NCI-H2107 (cell line): ENCODE data around the gene CAPZB.

Experiments used
- DNase-seq: peaks from one replicate; lab custom pipeline; 2025; lab: John Stamatoyannopoulos, UW

The CAPZB gene

GRCh38 chr1:19385221-19385620, 100.1 kb downstream of the CAPZB start:
- no peak for DNase-seq

GRCh38 chr1:19384772-19385187, 100.6 kb downstream of the CAPZB start:
- no peak for DNase-seq

- DNase-seq = no peak
Observed at GRCh38 chr1:19384113-19384512, 101.2 kb downstream of the CAPZB start.

- no peak for DNase-seq
Observed at GRCh38 chr1:19382222-19382621, 103.1 kb downstream of the CAPZB start.

GRCh38 chr1:19381261-19381660, 104.1 kb downstream of the CAPZB start:
- DNase-seq = no peak

GRCh38 chr1:19377812-19378718, 107.3 kb downstream of the CAPZB start:
- DNase-seq = no peak

- no peak for DNase-seq
Observed at GRCh38 chr1:19376428-19377372, 108.6 kb downstream of the CAPZB start.

- DNase-seq = no peak
Observed at GRCh38 chr1:19375631-19376400, 109.5 kb downstream of the CAPZB start.

GRCh38 chr1:19374926-19375325, 110.4 kb downstream of the CAPZB start:
- DNase-seq = no peak

GRCh38 chr1:19374083-19374801, 111.1 kb downstream of the CAPZB start:
- no peak for DNase-seq

GRCh38 chr1:19373211-19374082, 111.9 kb downstream of the CAPZB start:
- DNase-seq = no peak

- no peak for DNase-seq
Observed at GRCh38 chr1:19372602-19373001, 112.7 kb downstream of the CAPZB start.

- DNase-seq = no peak
Observed at GRCh38 chr1:19372136-19372514, 113.2 kb downstream of the CAPZB start.

GRCh38 chr1:19371226-19372135, 113.9 kb downstream of the CAPZB start:
- DNase-seq = no peak

- DNase-seq = no peak
Observed at GRCh38 chr1:19370453-19371170, 114.7 kb downstream of the CAPZB start.

GRCh38 chr1:19369396-19370090, 115.8 kb downstream of the CAPZB start:
- no peak for DNase-seq

- no peak for DNase-seq
Observed at GRCh38 chr1:19368964-19369363, 116.4 kb downstream of the CAPZB start.

GRCh38 chr1:19368050-19368449, 117.3 kb downstream of the CAPZB start:
- DNase-seq = no peak
